B cell (primary cell): Measurements from ENCODE around the gene MAP2K6. TPM values are rescaled to one million over a fixed set of nuclear protein-coding genes. Genes with fewer than 3 reads are reported as not detected.
A peak's percentile ranks its signal among the peaks of the same experiment; 100 is the strongest.

Experiments
- ATAC-seq: fragments of 200-7000 bp; cut with Tn5 transposase; one replicate; pipeline ENCODE4 v1.10.0; 2021; ENCODE audit warnings: low read depth, mild to moderate bottlenecking, moderate number of reproducible peaks, moderate library complexity
- CTCF ChIA-PET: fragments of 350-600 bp; sonication (Branson Sonifier 250); formaldehyde crosslinking; loops from one replicate; lab custom pipeline; 2021; ENCODE audit warnings: antibody characterized with exemption, inconsistent platforms; lab: Charles Lee
- POLR2A ChIA-PET: fragments of 350-600 bp; sonication (Branson Sonifier 250); formaldehyde crosslinking; loops from one replicate; lab custom pipeline; 2021; ENCODE audit warnings: antibody characterized with exemption; lab: Charles Lee
- DNase-seq: peaks from one replicate; pipeline ENCODE4 v3.0.0; 2013
- H2AFZ ChIP-seq: 2 replicates; pipeline ENCODE4 v1.6.1; 2012; ENCODE audit warnings: mild to moderate bottlenecking, low read depth, low read length; ENCODE audit not compliant: insufficient read depth, poor library complexity, severe bottlenecking
- H3K27ac ChIP-seq, 2 donors: 1 replicate in 1 of 2; 2 replicates in 1 of 2; pipeline ENCODE4 v1.5.1; 2012 to 2013; ENCODE audit warnings: low read length in 2 of 2, mild to moderate bottlenecking in 2 of 2, moderate library complexity in 1 of 2
- H3K27me3 ChIP-seq, 4 experiments: fragments of 200-600 bp in 1 of 4; sonication (generic) in 1 of 4; replicated peaks in 1 of 4; 1 replicate in 2 of 4; 2 replicates in 2 of 4; pipeline versions ENCODE4 v1.6.1 to v1.7.0; 2013 to 2016; ENCODE audit warnings: low read length in 3 of 4, mild to moderate bottlenecking in 2 of 4, mixed read lengths in 1 of 4, moderate library complexity in 1 of 4; ENCODE audit not compliant: insufficient read depth in 4 of 4, control insufficient read depth in 3 of 4; ENCODE audit errors: control extremely low read depth in 1 of 4
- H3K36me3 ChIP-seq, 2 experiments: replicated peaks in 1 of 2; 1 replicate in 1 of 2; 2 replicates in 1 of 2; pipeline versions ENCODE4 v1.6.1 to v1.7.1; 2013; ENCODE audit warnings: low read length in 1 of 2; ENCODE audit not compliant: insufficient read depth in 2 of 2, control insufficient read depth in 1 of 2; ENCODE audit errors: control extremely low read depth in 1 of 2, extremely low read depth in 1 of 2
- H3K4me1 ChIP-seq, 2 donors: fragments of 200-600 bp in 1 of 2; sonication (generic) in 1 of 2; 1 replicate in 1 of 2; 2 replicates in 1 of 2; pipeline versions ENCODE4 v1.5.1 to v1.6.1; 2013 to 2017; ENCODE audit warnings: low read length in 2 of 2; ENCODE audit not compliant: control insufficient read depth in 2 of 2, insufficient read depth in 2 of 2
- H3K4me2 ChIP-seq: replicated peaks from 2 replicates; pipeline ENCODE3; 2012; ENCODE audit warnings: mild to moderate bottlenecking, low read depth, low read length; ENCODE audit not compliant: poor library complexity, severe bottlenecking
- H3K4me3 ChIP-seq, 5 experiments: fragments of 200-600 bp in 1 of 5; sonication (generic) in 1 of 5; 1 replicate in 3 of 5; 2 replicates in 2 of 5; pipeline versions ENCODE4 v1.5.1 to v1.7.0; 2011 to 2016; ENCODE audit warnings: low read length in 4 of 5, mild to moderate bottlenecking in 4 of 5, low read depth in 2 of 5, control low read depth in 1 of 5, moderate library complexity in 1 of 5; ENCODE audit not compliant: insufficient read depth in 1 of 5; ENCODE audit errors: control extremely low read depth in 1 of 5, extremely low read depth in 1 of 5
- H3K79me2 ChIP-seq: fragments of 200-600 bp; sonication (generic); one replicate; pipeline ENCODE4 v1.6.0; 2016; ENCODE audit warnings: low read length; ENCODE audit not compliant: control insufficient read depth, insufficient read depth
- H3K9ac ChIP-seq: fragments of 200-600 bp; sonication (generic); 2 replicates; pipeline ENCODE4 v1.6.1; 2017; ENCODE audit warnings: mild to moderate bottlenecking, low read length, moderate library complexity
- H3K9me3 ChIP-seq, 3 donors: one replicate each; pipeline versions ENCODE4 v1.6.1 to v1.7.1; 2013; ENCODE audit warnings: low read length in 2 of 3; ENCODE audit not compliant: control insufficient read depth in 2 of 3, insufficient read depth in 1 of 3; ENCODE audit errors: control extremely low read depth in 1 of 3
- H4K20me1 ChIP-seq: 2 replicates; pipeline ENCODE4 v1.6.0; 2012; ENCODE audit warnings: mild to moderate bottlenecking, low read length; ENCODE audit not compliant: insufficient read depth, control insufficient read depth, poor library complexity, severe bottlenecking
- H3K27ac Mint-ChIP-seq: one replicate; pipeline ENCODE4 v1.8.0; 2021; ENCODE audit warnings: mixed read lengths
- H3K27me3 Mint-ChIP-seq: one replicate; pipeline ENCODE4 v1.8.0; 2021; ENCODE audit warnings: mixed read lengths
- H3K4me1 Mint-ChIP-seq: one replicate; pipeline ENCODE4 v1.8.0; 2021; ENCODE audit warnings: mixed read lengths
- H3K4me3 Mint-ChIP-seq: one replicate; pipeline ENCODE4 v1.8.0; 2021; ENCODE audit warnings: mixed read lengths
- H3K9me3 Mint-ChIP-seq: one replicate; pipeline ENCODE4 v1.8.0; 2022; ENCODE audit warnings: mixed read lengths; ENCODE audit not compliant: insufficient read depth
- EZH2 ChIP-seq: IDR thresholded peaks from 2 replicates; pipeline ENCODE4 v1.6.1; 2012; ENCODE audit warnings: borderline replicate concordance, low read depth, mild to moderate bottlenecking, moderate library complexity, low read length; ENCODE audit not compliant: insufficient read depth, poor library complexity, severe bottlenecking
- WGBS: methylation state at CpG from one replicate; pipeline ENCODE4 v1.1.5; 2013; ENCODE audit warnings: missing lambda C conversion rate; ENCODE audit not compliant: insufficient coverage; 5-methylcytosine and 5-hydroxymethylcytosine counted together
- intact Hi-C: fragments of 100-400 bp; cut with micrococcal nuclease; formaldehyde crosslinking; loops from one replicate; pipeline ENCODE4 v1.10.0; 2022
- polyA plus RNA-seq: library from polyadenylated mRNA; depleted of rRNA; stranded (reverse); fragments of >200 nt; gene quantifications from 2 replicates; pipeline ENCODE4 v1.2.3, GENCODE V29; 2012
- total RNA-seq, 2 donors: library from RNA; stranded (reverse); fragments of 120-200 nt in 1 of 2; gene quantifications; 1 replicate in 1 of 2; 2 replicates in 1 of 2; pipeline versions ENCODE4 v1.2.3 to v1.2.4, GENCODE V29; 2013 to 2022
- TF ChIP-seq, protein P1 (sequence below): fragments of 200-600 bp; IDR thresholded peaks from one replicate; pipeline ENCODE4 v1.8.0; 2022; ENCODE audit warnings: antibody characterized with exemption, mild to moderate bottlenecking

Gene MAP2K6
- total and polyA plus RNA-seq, 2 donors (not counting 1 experiment from before 2014, with no cell fraction given), result 2.4 to 7.7 TPM

DNA sequence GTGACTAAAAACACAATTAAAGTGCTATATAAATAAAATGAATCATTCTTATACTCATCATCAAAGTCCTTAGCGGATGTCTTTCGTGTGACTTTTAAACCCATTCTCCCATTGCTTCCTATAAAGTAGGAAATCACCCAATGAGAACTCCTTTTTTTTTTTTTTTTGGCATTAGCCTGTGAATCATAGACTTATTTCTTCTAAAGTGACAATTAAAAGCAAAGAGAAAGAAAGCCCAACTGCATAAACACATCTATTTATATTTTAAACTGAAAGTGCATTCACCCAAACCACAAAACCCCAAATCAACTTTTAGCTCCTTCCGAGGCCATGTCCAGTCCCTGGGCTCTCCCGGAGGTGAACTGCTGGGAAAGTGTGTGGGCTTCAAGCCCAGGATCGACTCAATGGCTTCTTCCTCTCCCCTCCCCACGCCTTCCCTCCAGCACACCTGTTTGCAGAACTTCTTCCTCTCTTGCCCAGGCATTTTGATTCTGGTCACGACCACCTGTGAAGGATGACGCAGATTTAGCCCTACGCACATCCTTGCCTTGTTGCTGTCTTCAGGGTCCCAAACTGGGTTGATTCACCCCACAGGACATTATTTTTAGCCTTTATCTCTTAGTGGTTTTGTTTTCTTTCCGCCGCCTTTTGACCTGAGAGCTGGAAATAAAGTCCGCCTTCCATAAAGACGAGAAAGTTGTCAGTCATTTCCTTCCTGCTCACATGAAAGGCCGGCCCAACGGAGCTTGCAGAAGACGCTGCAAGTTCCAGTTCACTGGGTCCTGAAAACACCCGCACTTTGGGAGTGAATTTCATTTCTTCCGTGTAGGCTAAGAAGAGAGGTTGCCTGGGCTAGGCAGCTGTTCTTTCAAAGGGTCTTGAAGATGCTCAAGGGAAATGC is 166.8 kb downstream of the MAP2K6 start:
- H3K9ac ChIP-seq, result peak overlapping the region; percentile 66
- no peaks in the 10 kb centered on the region for H3K27me3 ChIP-seq
- no peaks in the 10 kb centered on the region for H3K9me3 ChIP-seq
- peak overlapping the region; percentile 49 to 69 for H3K27ac ChIP-seq
- peak overlapping the region; percentile 79 for H3K4me2 ChIP-seq
- peak overlapping the region; percentile 70 for H2AFZ ChIP-seq
- intact Hi-C loops, result loop anchor here (1.0 kb wide), 2 partner anchors 12 to 254 kb away; partner anchors contain the start of gene ABCA5
- Mint-ChIP-seq H3K9me3 (no peaks in the 10 kb centered on the region), H3K4me1 (peaks cover 41% of the 10 kb centered on the region), H3K4me3 (peak overlapping the region; percentile 82), H3K27ac (peak overlapping the region; percentile 93), H3K27me3 (peaks cover 6% of the 10 kb centered on the region)
- peak overlapping the region; percentile 32 to 70 (median 51) for H3K4me3 ChIP-seq
- ChIA-PET POLR2A (interaction anchor here (0.7 kb wide), 1 partner anchor 25 kb away, joined by 4 read pairs; no protein-coding TSS in a partner anchor), CTCF (interaction anchor here (0.7 to 3.0 kb wide), 3 partner anchors 13 to 255 kb away, joined by 3 to 18 read pairs (median 3); no protein-coding TSS in a partner anchor)
- no peaks in the 10 kb centered on the region for H4K20me1 ChIP-seq
- ATAC-seq (peak; percentile 89), DNase-seq (peak; percentile 88)
- no peaks in the 10 kb centered on the region for H3K79me2 ChIP-seq
- peaks cover 18% of the 10 kb centered on the region in 2 donors for H3K4me1 ChIP-seq
- H3K36me3 ChIP-seq, result no peaks in the 10 kb centered on the region
- 0% methylated on average over 13 of the region's 18 CpGs for WGBS
- TF ChIP-seq, protein P1, sequence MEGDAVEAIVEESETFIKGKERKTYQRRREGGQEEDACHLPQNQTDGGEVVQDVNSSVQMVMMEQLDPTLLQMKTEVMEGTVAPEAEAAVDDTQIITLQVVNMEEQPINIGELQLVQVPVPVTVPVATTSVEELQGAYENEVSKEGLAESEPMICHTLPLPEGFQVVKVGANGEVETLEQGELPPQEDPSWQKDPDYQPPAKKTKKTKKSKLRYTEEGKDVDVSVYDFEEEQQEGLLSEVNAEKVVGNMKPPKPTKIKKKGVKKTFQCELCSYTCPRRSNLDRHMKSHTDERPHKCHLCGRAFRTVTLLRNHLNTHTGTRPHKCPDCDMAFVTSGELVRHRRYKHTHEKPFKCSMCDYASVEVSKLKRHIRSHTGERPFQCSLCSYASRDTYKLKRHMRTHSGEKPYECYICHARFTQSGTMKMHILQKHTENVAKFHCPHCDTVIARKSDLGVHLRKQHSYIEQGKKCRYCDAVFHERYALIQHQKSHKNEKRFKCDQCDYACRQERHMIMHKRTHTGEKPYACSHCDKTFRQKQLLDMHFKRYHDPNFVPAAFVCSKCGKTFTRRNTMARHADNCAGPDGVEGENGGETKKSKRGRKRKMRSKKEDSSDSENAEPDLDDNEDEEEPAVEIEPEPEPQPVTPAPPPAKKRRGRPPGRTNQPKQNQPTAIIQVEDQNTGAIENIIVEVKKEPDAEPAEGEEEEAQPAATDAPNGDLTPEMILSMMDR, result no peak
- TF ChIP-seq EZH2, result no peak

DNA sequence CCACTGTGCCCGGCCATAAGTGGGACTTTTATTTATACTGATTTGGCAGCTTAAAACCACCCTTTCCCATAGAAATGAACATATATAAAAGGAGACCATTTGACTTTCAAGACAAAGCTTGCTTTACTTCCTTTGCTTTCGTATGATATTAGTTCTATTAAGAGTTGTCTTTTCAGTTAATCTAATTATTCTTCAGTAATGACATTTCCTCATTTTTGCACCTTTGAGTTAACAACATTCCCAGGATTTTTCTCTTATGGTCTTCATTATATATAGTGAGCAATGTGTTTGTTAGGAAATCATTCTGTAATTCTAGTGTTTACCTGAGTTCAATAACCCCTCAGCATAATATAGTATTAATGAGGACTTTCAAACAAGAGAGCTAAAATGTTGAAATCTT is 173.8 kb downstream of the MAP2K6 start:
- H3K4me3 ChIP-seq, result no peak overlapping the region
- H4K20me1 ChIP-seq, result no peaks in the 10 kb centered on the region
- no peaks in the 10 kb centered on the region for H3K4me1 ChIP-seq
- no peaks in the 10 kb centered on the region for H3K36me3 ChIP-seq
- no peaks in the 10 kb centered on the region for H3K4me1 Mint-ChIP-seq
- no peak overlapping the region for H3K9ac ChIP-seq
- H3K79me2 ChIP-seq, result no peaks in the 10 kb centered on the region
- no peaks in the 10 kb centered on the region for H3K9me3 ChIP-seq
- H3K27ac Mint-ChIP-seq, result no peak overlapping the region
- H3K4me2 ChIP-seq, result no peak overlapping the region
- no peak overlapping the region for H2AFZ ChIP-seq
- H3K27me3 ChIP-seq, result no peaks in the 10 kb centered on the region
- WGBS, result no CpG with 5 or more reads among the region's 2 CpGs
- ATAC-seq (no peak), DNase-seq (no peak)
- POLR2A ChIA-PET, result no interaction called here
- CTCF ChIA-PET, result interaction anchor here (1.0 to 2.8 kb wide), 3 partner anchors 19 to 21 kb away, joined by 3 to 11 read pairs (median 4); no protein-coding TSS in a partner anchor
- no peaks in the 10 kb centered on the region for H3K9me3 Mint-ChIP-seq
- TF ChIP-seq, protein P1, result no peak
- TF ChIP-seq EZH2, result no peak
- no peak overlapping the region for H3K4me3 Mint-ChIP-seq
- no peak overlapping the region for H3K27ac ChIP-seq
- H3K27me3 Mint-ChIP-seq, result no peaks in the 10 kb centered on the region
- intact Hi-C loops, result no loop called here
